ENCODE results near the gene AP1S3.
"Not testable (repeated sequence)": the region's sequence is repeated elsewhere in the genome, so short reads cannot be mapped to it uniquely, and the experiment has no call there.

Gene AP1S3

GRCh38 chr2:223853425-223853837, 16.0 kb upstream of the AP1S3 start:
- DNase-seq (ENCODE audit: low read depth in 3 of 3, low spot score in 1 of 3) = no peak

GRCh38 chr2:223852281-223852795, 15.0 kb upstream of the AP1S3 start:
- no peak for DNase-seq (ENCODE audit: low read depth in 3 of 3, low spot score in 1 of 3)

- DNase-seq (ENCODE audit: low read depth in 3 of 3, low spot score in 1 of 3) = no peak
These were observed 10.0 kb upstream of the AP1S3 start for GRCh38 chr2:223847410-223847809.

GRCh38 chr2:223846515-223846914, 9.1 kb upstream of the AP1S3 start:
- DNase-seq (ENCODE audit: low read depth in 3 of 3, low spot score in 1 of 3) = no peak

- no peak for DNase-seq (ENCODE audit: low read depth in 3 of 3, low spot score in 1 of 3)
These were observed 4.2 kb upstream of the AP1S3 start for GRCh38 chr2:223841436-223842190.

GRCh38 chr2:223835701-223836532, 1.5 kb downstream of the AP1S3 start:
- DNase-seq (ENCODE audit: low read depth in 3 of 3, low spot score in 1 of 3) = no peak

GRCh38 chr2:223834431-223834830, 3.0 kb downstream of the AP1S3 start:
- no peak for DNase-seq (ENCODE audit: low read depth in 3 of 3, low spot score in 1 of 3)

- DNase-seq (ENCODE audit: low read depth in 3 of 3, low spot score in 1 of 3) = no peak
These were observed 5.0 kb downstream of the AP1S3 start for GRCh38 chr2:223832241-223832903.

GRCh38 chr2:223829128-223829527, 8.3 kb downstream of the AP1S3 start:
- DNase-seq (ENCODE audit: low read depth in 3 of 3, low spot score in 1 of 3) = no peak

GRCh38 chr2:223828314-223828713, 9.1 kb downstream of the AP1S3 start:
- DNase-seq (ENCODE audit: low read depth in 3 of 3, low spot score in 1 of 3) = no peak

- no peak for DNase-seq (ENCODE audit: low read depth in 3 of 3, low spot score in 1 of 3)
These were observed 10.4 kb downstream of the AP1S3 start for GRCh38 chr2:223826995-223827394.

GRCh38 chr2:223824301-223824700, 13.1 kb downstream of the AP1S3 start:
- no peak for DNase-seq (ENCODE audit: low read depth in 3 of 3, low spot score in 1 of 3)

GRCh38 chr2:223822818-223823217, 14.6 kb downstream of the AP1S3 start:
- DNase-seq (ENCODE audit: low read depth in 3 of 3, low spot score in 1 of 3) = no peak

GRCh38 chr2:223820549-223820948, 16.8 kb downstream of the AP1S3 start:
- DNase-seq (ENCODE audit: low read depth in 3 of 3, low spot score in 1 of 3) = no peak

- DNase-seq (ENCODE audit: low read depth in 3 of 3, low spot score in 1 of 3) = no peak
These were observed 17.5 kb downstream of the AP1S3 start for GRCh38 chr2:223819891-223820290.

GRCh38 chr2:223815884-223816570, 21.4 kb downstream of the AP1S3 start:
- no peak for DNase-seq (ENCODE audit: low read depth in 3 of 3, low spot score in 1 of 3)

GRCh38 chr2:223815186-223815883, 22.0 kb downstream of the AP1S3 start:
- DNase-seq (ENCODE audit: low read depth in 3 of 3, low spot score in 1 of 3) = no peak

- not testable (repeated sequence) for DNase-seq (ENCODE audit: low read depth in 3 of 3, low spot score in 1 of 3)
These were observed 22.6 kb downstream of the AP1S3 start for GRCh38 chr2:223814764-223815163.

- DNase-seq (ENCODE audit: low read depth in 3 of 3, low spot score in 1 of 3) = no peak
These were observed 24.1 kb downstream of the AP1S3 start for GRCh38 chr2:223813329-223813728.

GRCh38 chr2:223811757-223812156, 25.6 kb downstream of the AP1S3 start:
- no peak for DNase-seq (ENCODE audit: low read depth in 3 of 3, low spot score in 1 of 3)
